Prostate gland (tissue), 2 donors: Measurements from ENCODE around the gene CHD5. TPM values are rescaled to one million over a fixed set of nuclear protein-coding genes. Genes with fewer than 3 reads are reported as not detected.

ENCODE experiments used
- DNase-seq: peaks from one replicate; pipeline ENCODE4 v3.0.0-alpha.2; 2019; ENCODE audit warnings: low spot score
- H3K27ac ChIP-seq, 2 donors: fragments of 200-600 bp; sonication (generic); 2 replicates each; pipeline ENCODE4 v1.5.1; 2017 to 2019
- H3K27me3 ChIP-seq: fragments of 200-600 bp; sonication (generic); replicated peaks from 2 replicates; pipeline ENCODE4 v1.5.1; 2019; ENCODE audit not compliant: insufficient read depth
- H3K36me3 ChIP-seq, 2 donors: fragments of 200-600 bp; sonication (generic); 1 replicate in 1 of 2; 2 replicates in 1 of 2; pipeline versions ENCODE4 v1.5.1 to v1.8.1; 2017 to 2019
- H3K4me1 ChIP-seq: fragments of 200-600 bp; sonication (generic); replicated peaks from 2 replicates; pipeline ENCODE4 v1.5.1; 2019
- H3K4me3 ChIP-seq, 2 donors: fragments of 200-600 bp; sonication (generic); 2 replicates each; pipeline ENCODE4 v1.5.1; 2017 to 2019
- H3K9me3 ChIP-seq: fragments of 200-600 bp; sonication (generic); 2 replicates; pipeline ENCODE4 v1.5.1; 2017
- CTCF ChIP-seq, 4 experiments: fragments of 200-600 bp in 2 of 4; fragments of 450-650 bp in 2 of 4; sonication (generic) in 2 of 4; IDR thresholded peaks; 1 replicate in 3 of 4; 2 replicates in 1 of 4; pipeline ENCODE4 v1.5.1; 2016 to 2019; ENCODE audit warnings: antibody characterized with exemption in 4 of 4, mild to moderate bottlenecking in 2 of 4, moderate library complexity in 2 of 4
- POLR2A ChIP-seq: fragments of 450-650 bp; IDR thresholded peaks from one replicate; pipeline ENCODE4 v1.6.1; 2016; ENCODE audit warnings: antibody characterized with exemption, mild to moderate bottlenecking
- POLR2AphosphoS5 ChIP-seq: sonication (generic); formaldehyde crosslinking; IDR thresholded peaks from one replicate; pipeline ENCODE4 v1.6.1; 2017; ENCODE audit warnings: antibody characterized with exemption
- WGBS: methylation state at CpG from one replicate; pipeline ENCODE4 v1.1.5; 2018; 5-methylcytosine and 5-hydroxymethylcytosine counted together
- intact Hi-C: fragments of 100-400 bp; cut with DNase I; formaldehyde crosslinking; loops from one replicate; pipeline ENCODE4 v1.14.2; 2022
- total RNA-seq, 2 donors: library from RNA; depleted of rRNA; stranded (reverse); fragments of >200 nt; gene quantifications; one replicate each; pipeline ENCODE4 v1.1.0, GENCODE V29; 2016

The CHD5 gene
- total RNA-seq, 2 donors from 2014 or later: 4.9 to 17.0 TPM

DNA sequence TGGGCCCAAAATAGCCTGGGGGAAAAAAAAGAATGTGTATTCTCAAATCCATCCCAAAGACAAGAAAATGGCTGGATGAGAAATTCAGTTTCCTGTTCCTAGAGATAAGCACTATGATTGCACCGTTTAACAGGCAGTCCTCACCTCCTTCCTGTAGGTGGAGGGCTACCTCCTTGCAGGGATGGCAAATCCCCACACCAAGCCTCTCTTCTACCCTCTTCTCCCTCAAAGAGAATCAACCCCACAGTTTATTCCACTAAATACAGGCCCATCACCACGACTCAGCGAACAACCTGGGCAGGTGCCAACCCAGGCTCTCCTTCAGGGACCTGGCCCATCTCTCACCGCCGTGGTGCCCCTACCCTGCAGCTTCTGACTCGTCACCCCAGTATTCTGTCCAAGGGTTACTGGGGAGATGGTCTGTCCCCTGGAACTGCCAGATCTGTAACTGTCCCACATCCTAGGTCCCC is 3.4 kb upstream of the CHD5 start:
- TF ChIP-seq CTCF (IDR thresholded peaks at IDR 0.05) (no peak), POLR2AphosphoS5 (no peak), POLR2A (no peak)
- Histone ChIP-seq H3K4me1 (peaks cover 7% of the 10 kb centered on the region), H3K4me3 (no peak overlapping the region), H3K27me3 (peaks cover 7% of the 10 kb centered on the region), H3K9me3 (no peaks in the 10 kb centered on the region), H3K36me3 (no peaks in the 10 kb centered on the region), H3K27ac (no peak overlapping the region)
- intact Hi-C loops: loop anchor here (5.0 kb wide), 1 partner anchor 191 kb away; the partner anchor contains the start of gene NPHP4
- 60% methylated on average over 6 of the region's 6 CpGs for WGBS
- DNase-seq: no peak

GRCh38 chr1:6181347-6181770 is 1.2 kb upstream of the CHD5 start:
- Histone ChIP-seq H3K4me3 (no peak overlapping the region), H3K27ac (no peak overlapping the region), H3K4me1 (peaks cover 7% of the 10 kb centered on the region), H3K9me3 (no peaks in the 10 kb centered on the region), H3K27me3 (peaks cover 15% of the 10 kb centered on the region), H3K36me3 (no peaks in the 10 kb centered on the region)
- DNase-seq: no peak
- 17% methylated on average over 10 of the region's 10 CpGs for WGBS
- intact Hi-C loops: loop anchor here (5.0 kb wide), 1 partner anchor 189 kb away; the partner anchor contains the start of gene NPHP4
- TF ChIP-seq POLR2AphosphoS5 (no peak), CTCF (IDR thresholded peaks at IDR 0.05) (no peak), POLR2A (no peak)

DNA sequence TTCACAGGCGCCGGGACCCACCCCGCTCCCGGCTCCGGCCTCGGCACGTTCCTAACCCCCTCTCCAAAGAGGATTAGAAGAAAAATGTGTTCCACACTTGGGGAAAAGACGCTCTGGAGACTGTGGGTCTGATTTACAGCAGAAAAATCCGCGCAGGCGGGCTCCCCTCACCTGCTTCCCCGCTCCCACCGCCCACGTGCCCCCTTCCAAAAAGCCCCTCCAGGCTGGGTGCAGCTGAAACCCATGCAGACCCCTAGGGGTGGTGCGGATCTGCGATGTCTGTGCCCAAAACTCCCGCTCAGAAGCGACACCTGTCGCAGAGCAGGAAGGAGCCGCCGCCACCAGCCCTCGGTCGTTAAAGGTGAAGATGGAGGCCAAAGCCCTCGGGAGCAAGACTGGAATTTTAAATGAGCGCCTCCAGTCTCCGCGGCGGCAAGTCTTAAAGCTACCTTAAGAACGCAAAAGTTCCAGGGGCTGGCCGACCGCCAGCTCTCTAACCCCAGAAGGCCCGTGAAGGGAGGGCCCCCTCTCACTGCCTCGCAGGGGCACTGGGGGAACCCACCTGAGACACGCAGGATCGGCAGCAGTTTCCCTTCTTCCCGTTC is 688 bp upstream of the CHD5 start:
- peaks cover 7% of the 10 kb centered on the region for H3K4me1 ChIP-seq

DNA sequence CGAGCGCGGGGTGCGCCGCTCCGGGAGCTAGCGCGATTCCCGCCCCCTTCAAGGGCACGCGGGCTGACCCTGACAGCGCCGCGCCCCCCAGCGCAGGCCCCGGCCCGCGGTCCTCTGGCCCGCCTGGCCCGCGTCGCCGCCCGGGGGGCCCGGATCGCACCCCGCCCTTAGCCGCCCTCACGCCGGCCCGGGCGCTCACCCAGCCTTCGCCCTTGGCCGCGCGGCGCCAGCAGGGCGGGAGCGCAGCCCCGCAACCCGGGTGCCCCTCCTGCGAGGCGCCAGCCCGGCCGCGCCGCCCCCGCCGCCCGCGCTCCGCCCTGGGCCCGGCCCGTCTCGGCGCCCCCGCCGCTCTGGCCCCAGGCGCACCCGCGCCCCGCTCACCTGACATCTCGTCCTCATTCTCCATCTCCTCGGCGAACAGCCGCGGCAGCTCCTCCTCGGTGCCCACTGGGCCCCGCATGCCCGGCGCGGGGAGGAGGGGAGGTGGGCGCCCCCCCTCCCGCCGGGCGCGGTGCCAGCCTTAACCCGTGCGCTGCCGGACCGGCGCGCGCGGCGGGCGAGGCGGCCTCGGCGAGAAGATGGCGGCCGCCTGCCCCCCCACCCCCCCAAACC is 451 bp downstream of the CHD5 start:
- Histone ChIP-seq H3K4me1 (peaks cover 7% of the 10 kb centered on the region), H3K27me3 (peaks cover 15% of the 10 kb centered on the region), H3K27ac (no peak overlapping the region), H3K4me3 (peak overlapping the region; percentile 10 to 30), H3K36me3 (no peaks in the 10 kb centered on the region), H3K9me3 (no peaks in the 10 kb centered on the region)
- intact Hi-C loops: loop anchor here (5.0 to 10.0 kb wide), 2 partner anchors 125 to 187 kb away; partner anchors contain the start of gene NPHP4
- TF ChIP-seq POLR2A: no peak
- TF ChIP-seq CTCF (IDR thresholded peaks at IDR 0.05): no peak
- TF ChIP-seq POLR2AphosphoS5: no peak
- under 1% methylated on average over 77 of the region's 92 CpGs for WGBS
- no peak for DNase-seq

More for the DNA sequence above, 688 bp upstream of the CHD5 start:
- TF ChIP-seq POLR2A (no peak), POLR2AphosphoS5 (no peak), CTCF (IDR thresholded peaks at IDR 0.05) (no peak)
- intact Hi-C loops: loop anchor here (5.0 kb wide), 1 partner anchor 189 kb away; the partner anchor contains the start of gene NPHP4
- Histone ChIP-seq H3K36me3 (no peaks in the 10 kb centered on the region), H3K4me3 (no peak overlapping the region), H3K27me3 (peaks cover 15% of the 10 kb centered on the region), H3K9me3 (no peaks in the 10 kb centered on the region), H3K27ac (no peak overlapping the region)
- WGBS: 5% methylated on average over 36 of the region's 36 CpGs
- no peak for DNase-seq
